VCaP (cell line): ENCODE data around the gene CLASRP.
A peak's percentile ranks its signal among the peaks of the same experiment; 100 is the strongest.

Experiments used
- H3K27ac ChIP-seq: fragments of 450-650 bp; 2 replicates; pipeline ENCODE4 v1.5.1; 2017
- TF ChIP-seq, protein P1 (sequence below): fragments of 450-650 bp; conservative IDR thresholded peaks from 2 replicates; pipeline ENCODE4 v1.5.1; 2017; ENCODE audit warnings: mild to moderate bottlenecking, moderate library complexity

The CLASRP gene

DNA sequence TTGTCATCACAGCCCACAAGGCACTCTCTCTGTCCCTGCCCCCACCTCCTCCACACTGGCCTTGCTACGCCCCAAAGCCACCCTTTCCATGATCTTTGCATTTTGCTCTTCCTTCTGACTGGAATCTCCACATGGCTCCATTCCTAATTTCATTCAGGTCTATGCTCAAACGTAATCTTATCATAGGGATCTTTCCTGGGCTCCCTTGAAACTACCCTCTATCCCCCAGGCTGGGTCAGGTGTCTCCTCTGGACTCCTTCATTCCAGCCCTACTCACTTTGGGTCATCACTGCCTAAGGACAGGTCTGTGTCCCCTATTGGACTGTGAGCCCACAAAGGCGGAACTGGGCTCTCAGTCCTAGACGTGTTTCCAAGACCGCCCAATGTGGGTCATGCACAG lies 43.3 kb downstream of the CLASRP start:
- no peak overlapping the region for H3K27ac ChIP-seq
- TF ChIP-seq, protein P1, sequence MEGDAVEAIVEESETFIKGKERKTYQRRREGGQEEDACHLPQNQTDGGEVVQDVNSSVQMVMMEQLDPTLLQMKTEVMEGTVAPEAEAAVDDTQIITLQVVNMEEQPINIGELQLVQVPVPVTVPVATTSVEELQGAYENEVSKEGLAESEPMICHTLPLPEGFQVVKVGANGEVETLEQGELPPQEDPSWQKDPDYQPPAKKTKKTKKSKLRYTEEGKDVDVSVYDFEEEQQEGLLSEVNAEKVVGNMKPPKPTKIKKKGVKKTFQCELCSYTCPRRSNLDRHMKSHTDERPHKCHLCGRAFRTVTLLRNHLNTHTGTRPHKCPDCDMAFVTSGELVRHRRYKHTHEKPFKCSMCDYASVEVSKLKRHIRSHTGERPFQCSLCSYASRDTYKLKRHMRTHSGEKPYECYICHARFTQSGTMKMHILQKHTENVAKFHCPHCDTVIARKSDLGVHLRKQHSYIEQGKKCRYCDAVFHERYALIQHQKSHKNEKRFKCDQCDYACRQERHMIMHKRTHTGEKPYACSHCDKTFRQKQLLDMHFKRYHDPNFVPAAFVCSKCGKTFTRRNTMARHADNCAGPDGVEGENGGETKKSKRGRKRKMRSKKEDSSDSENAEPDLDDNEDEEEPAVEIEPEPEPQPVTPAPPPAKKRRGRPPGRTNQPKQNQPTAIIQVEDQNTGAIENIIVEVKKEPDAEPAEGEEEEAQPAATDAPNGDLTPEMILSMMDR = no peak

DNA sequence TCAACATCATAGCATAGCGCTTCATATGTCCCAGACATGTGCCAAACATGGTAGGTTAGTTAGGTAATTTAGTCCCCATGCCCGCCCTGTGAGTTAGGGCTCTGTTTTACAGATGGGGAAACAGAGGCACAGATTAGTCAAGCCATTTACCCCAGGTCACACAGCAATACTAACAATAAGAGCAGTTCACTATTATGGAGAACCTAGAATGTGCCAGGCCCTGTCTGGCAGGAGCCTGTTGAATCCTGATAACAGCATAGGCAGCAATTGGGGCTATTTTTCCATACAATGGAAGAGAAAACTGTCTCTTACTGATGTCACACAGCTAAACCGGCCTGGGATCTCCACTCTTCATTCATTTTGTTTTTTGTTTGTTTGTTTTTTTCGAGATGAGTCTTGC lies 47.6 kb downstream of the CLASRP start:
- TF ChIP-seq, protein P1 = no peak
- H3K27ac ChIP-seq = no peak overlapping the region

DNA sequence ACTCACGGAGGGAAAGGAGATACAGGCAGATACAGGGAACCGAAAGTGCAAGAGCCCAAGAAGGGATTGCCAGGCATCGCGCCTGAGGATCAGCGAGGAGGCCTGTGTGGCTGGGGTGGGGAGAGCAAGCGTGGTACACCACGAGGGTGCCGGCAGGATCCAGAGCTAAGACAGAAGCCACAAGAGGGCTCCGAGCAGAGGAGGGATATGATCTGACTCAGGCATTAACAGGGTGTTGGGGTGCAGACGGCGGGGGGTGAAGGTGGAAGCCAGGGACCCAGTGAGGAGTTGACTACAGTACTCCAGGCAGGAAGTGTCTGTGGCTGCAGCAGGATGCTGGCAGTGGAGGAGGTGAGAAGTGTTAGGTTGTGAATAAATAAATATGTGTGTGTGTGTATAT lies 48.7 kb downstream of the CLASRP start:
- no peak overlapping the region for H3K27ac ChIP-seq
- TF ChIP-seq, protein P1 = no peak

DNA sequence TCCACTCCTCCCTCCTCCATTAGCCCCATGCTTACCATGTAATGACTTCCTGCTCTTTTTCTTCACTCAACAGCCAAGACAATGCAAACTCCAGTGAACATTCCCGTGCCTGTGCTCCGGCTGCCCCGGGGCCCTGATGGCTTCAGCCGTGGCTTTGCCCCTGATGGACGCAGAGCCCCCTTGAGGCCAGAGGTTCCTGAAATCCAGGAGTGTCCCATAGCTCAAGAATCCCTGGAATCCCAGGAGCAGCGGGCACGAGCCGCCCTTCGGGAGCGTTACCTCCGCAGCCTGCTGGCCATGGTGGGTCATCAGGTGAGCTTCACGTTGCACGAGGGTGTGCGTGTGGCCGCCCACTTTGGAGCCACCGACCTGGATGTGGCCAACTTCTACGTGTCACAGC lies 51.2 kb downstream of the CLASRP start:
- peak overlapping the region; percentile 98 for H3K27ac ChIP-seq
- TF ChIP-seq, protein P1 = no peak

DNA sequence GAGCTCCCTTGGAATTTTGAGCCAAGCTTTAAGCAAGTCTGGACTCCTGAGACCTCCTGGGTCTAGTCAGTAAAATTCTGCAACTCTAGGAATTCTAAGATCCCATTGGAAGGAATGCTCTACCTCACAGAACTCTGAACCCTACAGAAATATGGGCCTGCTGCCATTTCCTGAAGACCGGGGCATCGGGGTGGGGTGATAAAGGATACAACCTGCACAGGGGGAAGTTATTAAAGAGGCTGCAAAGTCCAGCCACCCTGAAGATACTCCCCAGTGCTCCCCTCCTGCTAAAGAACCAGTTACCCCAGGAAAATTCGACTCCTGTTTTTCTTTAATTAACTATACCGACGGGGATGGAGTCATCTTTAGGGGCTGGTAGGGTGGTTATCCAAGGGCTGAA lies 51.8 kb downstream of the CLASRP start:
- peak overlapping the region; percentile 98 for H3K27ac ChIP-seq
- TF ChIP-seq, protein P1 = no peak

DNA sequence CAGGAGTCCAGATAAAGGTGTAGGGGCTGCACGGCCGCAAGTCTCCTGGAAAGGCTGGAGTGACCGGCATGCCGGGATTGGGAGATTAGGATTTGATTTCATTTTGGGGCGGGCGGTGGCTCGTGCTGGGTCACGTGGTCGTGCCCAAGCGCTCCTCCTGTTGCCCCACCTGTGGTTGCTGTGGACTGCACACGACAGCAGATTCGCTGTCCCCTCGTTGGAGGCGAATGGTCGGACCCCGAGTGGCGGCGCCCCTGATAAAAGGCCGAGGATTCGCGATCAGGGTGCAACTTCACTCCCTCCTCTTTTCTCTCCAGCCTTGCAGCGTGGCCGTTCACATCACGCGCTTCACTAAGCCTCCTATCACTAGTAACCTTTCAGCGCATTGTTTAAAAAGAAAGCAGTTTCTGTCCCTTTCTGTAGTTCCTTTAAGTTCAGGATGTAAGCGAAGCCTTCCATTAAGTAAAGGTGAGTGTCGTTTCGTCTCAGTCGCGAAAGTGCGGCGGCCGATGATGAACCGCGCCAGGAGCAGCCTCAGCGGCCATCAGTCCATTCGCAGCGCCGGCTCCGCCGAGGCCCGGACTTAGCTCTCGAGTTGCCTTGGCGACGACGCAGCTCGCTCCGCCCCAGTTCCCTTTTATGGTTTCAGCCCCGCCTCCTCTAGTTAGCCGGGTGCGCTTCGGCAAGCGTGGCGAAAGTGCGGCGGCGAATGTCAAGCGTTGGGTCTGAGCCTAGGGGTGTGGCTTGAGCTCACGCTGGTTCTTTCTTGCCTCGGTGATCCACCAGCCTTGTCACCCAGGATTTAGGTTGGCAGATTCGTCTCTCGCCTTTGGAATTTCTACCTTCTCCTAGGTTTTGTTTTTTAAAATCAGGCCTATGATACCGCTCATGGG lies 52.4 kb downstream of the CLASRP start:
- TF ChIP-seq, protein P1 = no peak
- peak overlapping the region; percentile 98 for H3K27ac ChIP-seq

DNA sequence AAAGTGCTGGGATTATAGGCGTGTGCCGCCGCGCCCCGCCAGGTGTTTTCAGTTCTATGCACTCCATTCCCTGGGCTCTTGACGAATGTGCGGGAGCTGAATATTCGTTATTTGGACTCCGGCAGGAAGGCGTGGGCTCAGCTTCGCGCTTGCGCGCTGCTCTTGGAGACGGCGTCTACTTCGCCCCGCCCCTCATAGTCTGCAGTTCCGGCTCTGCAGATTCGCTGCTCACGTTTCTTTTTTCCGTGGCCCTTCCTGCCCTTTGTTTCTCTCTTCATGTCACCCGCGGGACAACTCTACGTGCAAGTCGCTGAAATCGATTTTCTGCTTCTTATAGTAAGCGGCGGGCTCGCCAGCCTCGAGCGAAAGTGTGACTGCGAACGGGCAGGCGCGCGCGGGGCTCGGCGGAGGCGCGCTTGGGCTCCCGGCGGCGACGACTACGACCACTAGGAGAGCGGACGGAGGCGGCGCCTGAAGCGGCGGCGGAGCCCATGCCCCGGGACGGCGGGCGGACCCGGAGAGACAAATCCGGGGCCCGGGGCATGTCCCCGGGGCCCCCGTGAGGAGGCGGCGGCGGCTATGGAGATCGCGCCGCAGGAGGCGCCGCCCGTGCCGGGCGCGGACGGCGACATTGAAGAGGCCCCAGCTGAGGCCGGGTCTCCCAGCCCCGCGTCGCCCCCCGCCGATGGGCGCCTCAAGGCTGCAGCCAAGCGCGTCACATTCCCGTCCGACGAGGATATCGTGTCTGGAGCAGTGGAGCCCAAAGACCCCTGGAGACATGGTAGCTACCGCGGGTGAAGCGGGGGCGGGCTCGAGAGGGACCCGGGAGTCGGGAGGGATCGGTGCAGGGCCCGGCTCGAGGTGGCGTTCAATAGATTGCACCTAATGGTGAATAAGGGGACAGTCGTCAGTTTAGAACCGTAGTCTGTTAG lies 54.2 kb downstream of the CLASRP start, which contains the start of gene PPP1R37:
Gene PPP1R37, plus strand, starts transcription at position 433 of the 932 bp plus-strand sequence. Its CDS starts 147 bp downstream, at position 580.
- peak within 1 kb of the TSS; percentile 98 for H3K27ac ChIP-seq
- TF ChIP-seq, protein P1 = peak; percentile 50
